HL-60/S4 treated with retinoic acid at 250 ng/mL for 4 days and 3 days (cell line): ENCODE results near the gene LLGL2.

Source experiments
- in situ Hi-C: fragments of 300-500 bp; cut with MboI; formaldehyde crosslinking; loops from 2 replicates; pipeline ENCODE4 v1.7.0; 2022; ENCODE audit warnings: low sequenced_read_pairs

The LLGL2 gene

DNA sequence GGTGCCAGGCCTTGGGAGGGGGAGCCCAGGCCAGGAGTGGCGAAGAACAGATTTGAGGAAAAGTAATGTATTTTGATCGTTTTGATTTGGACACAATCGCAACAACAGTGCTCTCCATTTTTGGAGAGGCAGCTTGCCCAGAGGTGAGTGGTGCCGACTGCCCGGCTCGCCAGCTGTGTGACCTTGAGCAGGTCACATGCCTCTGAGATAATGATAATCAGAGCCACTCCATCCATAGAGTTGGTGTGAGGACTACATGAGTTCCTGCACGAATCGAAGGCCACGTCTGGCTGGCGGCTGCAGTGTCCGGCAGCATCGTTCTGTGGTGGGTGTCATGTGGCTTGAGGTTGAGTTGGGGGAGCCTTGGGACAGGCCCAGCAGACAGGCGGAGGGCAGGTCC lies 20.7 kb downstream of the LLGL2 start:
- in situ Hi-C loops = no loop called here

DNA sequence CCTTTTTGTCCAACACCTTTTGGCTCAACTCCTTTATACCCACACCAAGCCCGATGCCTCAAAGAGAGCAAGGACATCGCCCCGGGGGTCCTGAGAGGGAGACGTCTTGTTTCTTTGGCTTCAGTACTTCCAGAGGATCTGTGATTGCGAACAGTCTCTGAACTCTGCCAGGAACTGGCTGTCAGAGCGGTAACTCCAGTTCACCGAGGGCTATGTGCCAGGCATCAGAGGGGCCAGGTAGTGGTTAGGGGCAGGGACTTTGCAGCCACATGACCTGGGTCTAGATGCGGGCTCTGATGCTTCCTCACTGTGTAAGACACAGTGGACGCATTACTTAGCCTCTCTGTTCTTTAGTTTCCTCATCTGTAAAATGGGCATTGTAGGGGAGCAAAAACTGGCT lies 21.6 kb downstream of the LLGL2 start:
- in situ Hi-C loops = no loop called here

DNA sequence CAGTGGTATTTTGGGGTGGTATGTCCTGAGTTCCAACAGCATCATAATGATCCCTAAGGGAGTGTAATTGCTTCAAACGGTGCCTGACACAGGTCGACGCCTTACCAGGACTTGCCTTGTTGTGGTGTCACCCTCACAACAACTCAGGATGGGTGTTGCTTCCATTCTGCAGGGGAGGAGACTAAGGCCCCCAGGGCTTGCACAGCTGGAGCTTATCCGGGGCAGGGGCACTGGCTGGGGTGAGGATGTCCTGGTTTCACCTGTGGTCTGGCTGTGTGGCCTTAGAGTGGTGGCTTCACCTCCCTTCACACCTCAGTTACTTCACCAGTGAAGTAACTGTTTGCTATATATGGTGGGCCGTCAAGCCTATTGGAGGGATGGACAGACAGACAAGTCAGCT lies 23.3 kb downstream of the LLGL2 start:
- in situ Hi-C loops = no loop called here

DNA sequence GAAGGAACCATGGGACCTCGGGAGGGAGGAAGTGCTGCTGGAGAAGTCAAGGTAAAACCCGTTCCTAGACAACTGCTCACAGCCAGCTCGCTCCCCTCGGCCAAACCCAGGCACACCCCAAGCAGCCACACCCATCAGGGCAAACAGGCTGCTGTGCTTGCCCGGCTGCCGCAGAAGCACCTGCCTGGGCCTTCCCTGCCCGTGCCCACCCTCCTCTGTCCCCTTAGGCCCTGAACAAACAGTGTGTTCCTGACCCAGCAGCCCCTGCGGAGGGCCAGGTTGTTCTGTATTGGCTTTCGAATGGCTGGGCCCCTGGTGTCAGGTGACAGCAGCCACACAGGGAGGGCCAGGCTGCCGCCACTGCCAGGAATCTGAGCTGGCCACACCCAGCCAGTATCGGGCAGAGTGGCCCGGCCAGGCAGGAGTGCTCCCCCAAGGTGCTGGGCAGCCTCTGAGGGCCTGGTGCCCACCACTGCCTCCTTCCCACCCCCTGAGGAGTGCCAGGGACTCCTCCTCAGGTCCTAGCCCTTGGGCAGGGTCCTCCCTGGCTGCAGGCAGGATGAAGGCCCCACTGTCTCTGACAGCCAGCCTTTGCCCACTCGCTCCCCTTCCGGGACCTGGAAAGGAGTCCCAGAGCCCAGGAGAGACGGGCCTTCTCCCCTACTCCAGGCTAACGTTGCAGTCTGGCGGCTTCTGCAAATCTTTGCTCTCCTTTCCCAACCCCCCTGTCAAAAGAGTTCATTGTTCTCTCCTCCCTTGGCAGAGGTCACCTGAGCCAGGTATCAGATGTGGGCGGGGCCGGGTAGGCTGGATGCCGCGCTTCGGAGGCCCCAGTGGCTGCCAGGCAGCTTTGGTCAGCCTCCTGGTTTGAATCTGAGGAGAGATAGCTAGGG lies 24.0 kb downstream of the LLGL2 start:
- in situ Hi-C loops = no loop called here

DNA sequence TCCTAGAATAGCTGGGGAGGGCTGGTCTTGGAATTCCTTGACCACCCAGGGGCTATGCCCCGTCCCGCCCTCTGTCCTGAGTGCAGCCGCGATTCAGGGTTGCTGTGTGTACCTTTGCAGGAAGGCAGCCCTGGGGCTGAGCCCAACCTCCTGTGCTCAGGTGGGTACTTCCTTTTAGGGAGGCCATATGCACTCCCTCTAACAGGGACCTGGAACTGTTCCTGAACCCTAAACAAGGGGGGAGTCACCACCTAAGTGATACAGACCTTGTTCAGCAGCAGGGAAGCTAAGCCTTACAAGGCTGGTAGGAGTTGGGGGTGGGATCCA lies 24.6 kb downstream of the LLGL2 start:
- in situ Hi-C loops = no loop called here

DNA sequence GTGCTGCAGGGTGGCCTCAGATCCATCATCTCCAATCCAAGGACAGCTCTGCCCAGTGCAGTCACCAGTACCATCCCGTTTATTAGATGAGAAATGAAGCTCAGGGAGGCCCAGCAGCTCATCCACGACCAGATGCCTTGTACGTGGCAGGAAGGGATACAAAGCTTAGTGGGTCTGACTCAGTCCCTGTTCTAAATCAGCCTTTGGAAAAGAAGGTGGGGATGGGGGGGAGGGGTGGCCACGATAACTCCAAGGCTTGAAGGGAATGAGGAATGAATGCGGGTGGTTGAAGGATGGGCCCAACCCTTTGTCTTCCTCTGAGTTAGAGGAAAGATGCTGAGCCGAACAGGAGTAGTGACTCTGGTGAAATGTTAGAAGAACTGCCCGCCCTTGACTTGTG lies 25.8 kb downstream of the LLGL2 start:
- in situ Hi-C loops = no loop called here

DNA sequence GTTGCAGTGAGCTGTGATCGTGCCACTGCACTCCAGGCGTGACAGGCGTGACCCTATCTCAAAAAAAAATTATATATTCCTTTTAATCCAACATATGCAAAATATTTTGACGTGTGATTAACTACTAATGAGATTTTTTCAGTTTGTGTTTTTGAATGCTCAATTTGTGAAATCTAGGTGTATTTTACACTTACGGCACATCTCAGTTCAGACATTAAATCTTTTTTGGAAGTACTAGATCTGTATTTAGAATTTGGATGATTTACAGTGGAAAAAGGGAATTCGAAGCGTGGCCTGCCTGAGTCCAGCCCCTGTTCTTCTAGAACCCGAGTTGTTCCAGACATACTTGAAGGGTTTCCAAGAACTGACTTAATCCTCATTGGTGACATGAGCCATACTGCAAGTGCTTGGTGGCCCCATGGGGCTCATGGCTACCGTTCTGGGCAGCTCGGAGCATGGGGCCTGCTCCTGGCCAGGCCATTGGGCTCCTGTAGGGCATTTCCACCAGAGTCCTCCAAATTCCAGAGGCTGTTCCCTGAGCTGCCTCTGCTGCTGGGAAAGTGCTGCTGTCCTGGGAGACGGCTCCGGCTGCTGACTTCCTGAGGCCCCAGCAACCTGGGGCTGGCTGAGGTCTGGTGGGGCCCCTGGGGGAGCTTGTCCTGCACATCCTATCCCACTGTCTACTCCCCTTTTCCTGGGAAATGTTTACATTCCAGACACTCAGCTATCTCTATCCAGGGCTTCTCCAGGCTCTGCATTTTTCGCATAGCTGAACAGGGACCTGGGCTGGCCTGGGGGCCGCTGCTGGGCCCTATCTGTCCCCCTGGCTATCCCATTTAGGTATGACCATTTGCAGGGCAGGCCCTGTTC lies 27.2 kb downstream of the LLGL2 start:
- in situ Hi-C loops = no loop called here

DNA sequence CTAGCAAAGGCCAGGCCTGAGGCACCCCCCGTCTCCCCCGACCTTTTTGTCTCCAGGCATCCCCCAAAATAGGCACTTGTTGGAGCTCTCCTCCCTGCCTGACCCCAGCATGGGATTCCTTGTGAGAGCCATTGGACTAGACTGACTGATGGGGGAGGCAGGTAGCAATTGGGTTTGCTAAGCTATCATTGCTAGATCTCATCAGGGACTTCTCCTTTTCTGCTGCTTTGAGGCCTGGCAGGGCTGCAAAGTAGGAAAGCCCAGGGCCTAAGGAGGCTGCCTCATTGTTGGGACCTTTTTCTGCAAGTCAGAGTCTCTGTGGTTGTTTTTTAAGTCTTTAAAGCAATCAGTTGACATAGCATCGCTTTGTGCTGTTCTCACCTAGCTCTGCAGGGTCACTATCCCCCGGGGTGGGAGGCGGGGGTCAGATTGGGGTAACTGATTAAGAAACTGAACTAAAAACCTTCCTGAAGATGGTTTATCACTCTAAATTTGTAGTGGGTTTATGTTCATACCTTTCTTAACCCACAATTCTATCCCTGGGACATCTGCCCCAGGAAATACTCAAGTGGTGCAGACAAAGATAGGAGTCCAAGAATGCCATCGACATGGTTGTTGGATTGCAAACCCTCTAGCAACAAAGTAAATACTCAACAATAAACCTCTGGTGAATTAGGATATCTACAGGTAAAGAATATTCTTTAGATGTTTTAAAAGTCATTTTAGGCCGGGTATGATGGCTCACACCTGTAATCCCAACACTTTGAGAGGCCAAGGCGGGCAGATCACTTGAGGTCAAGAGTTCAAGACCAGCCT lies 28.0 kb downstream of the LLGL2 start:
- in situ Hi-C loops = no loop called here

DNA sequence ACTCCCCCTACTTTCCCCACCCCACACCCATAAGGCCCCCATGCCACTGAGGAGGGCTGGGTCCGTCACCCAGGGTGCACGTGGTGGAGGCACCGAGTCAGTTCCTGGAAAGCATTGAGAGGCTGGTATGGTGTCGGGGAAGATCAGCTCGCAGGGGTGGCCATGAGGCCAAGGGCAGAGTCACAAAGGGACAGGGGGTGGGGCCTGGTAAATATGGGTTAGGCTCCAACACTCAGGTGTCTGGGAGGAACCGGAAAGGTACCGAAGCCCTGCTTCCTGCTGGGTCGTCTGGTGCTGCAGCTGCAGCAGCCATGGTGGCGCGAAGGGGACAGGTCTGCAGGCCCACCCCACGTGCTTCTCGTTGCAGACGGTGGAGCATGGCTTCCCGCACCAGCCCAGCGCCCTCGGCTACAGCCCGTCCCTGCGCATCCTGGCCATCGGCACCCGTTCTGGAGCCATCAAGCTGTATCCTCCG lies 30.2 kb downstream of the LLGL2 start:
- in situ Hi-C loops = no loop called here

DNA sequence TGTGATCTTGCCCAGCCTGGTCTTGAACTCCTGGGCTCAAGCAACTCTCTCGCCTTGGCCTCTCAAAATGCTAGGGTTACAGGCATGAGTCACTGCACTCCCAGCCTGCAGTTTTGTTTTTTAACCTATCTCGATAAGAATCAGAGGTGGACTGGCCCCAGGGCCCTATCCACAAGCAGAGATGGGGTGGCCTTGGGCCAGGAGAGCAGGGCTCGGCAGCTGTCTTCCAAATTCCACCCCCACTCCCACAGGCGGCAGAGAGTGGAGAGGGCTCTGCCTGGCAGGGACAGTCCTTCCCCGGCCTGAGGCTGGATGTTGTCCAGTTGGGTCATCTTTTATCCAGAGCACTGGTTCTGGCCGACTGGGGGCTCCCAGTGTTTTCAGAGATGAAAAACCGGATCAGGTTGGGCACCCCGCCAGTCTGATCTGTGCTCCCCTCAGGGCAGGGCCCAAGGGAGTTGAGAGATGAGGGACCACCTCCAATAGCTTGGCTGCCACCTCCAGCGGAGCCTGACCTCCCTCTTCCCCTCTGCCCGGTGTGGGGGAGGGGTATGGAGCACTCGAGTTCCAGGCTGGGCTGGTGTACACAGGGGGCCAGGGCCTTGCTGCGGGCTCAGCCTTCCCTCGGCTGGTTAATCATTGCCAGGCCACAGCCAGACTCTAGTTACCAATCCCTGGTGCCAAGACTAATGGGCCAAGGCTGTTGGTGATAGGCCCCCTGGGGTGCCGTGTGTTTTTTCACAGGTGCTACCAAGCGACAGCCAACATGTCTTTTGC lies 31.8 kb downstream of the LLGL2 start:
- in situ Hi-C loops = no loop called here

DNA sequence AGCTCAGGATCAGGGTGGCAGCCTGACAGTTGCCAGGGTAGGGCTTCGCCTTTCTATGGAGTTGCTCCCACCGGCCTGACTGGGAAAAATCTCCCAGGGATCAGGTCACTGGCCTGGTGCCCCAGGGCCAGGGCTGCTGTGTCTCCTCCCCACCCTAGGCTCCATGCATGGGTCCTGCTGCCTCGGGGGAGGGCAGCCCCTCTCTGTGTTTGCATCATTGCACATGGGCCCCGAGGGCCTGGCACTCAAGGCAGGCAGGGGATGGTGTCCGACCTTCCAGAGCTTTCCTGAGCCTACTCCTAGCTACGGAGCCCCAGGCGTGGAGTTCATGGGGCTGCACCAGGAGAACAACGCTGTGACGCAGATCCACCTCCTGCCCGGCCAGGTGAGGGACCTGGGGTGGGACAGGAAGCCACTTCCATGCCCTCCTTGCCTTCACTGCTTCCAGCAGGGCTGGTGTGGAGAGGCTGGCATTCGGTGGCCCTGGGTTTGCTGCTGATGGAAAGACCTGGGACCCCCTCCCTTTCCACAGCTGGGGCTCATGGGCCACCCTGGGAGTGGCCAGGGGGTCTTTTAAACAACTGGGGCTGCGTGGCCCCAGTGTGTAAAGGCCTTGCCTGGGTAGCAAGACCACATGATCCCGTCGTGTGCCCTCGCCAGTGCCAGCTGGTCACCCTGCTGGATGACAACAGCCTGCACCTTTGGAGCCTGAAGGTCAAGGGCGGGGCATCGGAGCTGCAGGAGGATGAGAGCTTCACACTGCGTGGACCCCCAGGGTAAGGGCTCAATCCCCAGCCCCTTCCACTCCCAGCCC lies 32.6 kb downstream of the LLGL2 start:
- in situ Hi-C loops = no loop called here

DNA sequence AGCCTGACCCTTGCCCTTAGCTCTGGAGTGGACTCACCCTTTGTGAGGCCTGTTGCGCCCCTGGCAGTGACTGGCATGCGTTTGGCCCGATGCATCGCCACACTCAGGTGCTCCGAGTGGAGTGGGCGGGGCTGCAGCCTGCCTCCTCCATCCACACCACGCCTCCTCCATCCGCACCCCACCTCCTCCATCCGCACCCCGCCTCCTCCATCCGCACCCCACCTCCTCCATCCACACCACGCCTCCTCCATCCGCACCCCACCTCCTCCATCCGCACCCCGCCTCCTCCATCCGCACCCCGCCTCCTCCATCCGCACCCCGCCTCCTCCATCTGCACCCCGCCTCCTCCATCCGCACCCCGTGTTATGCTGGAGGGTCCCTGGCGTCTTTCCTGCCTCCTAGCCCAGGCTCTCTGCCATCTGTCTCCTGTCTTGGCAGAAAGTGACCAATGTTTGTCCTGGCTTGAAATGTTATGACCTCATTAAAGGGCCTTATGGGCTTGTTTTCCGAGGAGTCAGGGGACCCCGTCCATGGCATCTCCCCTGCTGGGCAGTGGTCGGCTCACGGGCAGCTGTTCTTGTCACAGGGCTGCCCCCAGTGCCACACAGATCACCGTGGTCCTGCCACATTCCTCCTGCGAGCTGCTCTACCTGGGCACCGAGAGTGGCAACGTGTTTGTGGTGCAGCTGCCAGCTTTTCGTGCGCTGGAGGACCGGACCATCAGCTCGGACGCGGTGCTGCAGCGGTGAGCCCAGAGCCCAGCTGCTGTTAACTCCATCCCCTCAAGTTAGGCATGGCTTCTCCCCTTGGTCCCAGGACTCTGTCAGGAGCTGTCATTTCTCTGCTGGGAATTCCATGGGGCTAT lies 33.4 kb downstream of the LLGL2 start:
- in situ Hi-C loops = no loop called here

DNA sequence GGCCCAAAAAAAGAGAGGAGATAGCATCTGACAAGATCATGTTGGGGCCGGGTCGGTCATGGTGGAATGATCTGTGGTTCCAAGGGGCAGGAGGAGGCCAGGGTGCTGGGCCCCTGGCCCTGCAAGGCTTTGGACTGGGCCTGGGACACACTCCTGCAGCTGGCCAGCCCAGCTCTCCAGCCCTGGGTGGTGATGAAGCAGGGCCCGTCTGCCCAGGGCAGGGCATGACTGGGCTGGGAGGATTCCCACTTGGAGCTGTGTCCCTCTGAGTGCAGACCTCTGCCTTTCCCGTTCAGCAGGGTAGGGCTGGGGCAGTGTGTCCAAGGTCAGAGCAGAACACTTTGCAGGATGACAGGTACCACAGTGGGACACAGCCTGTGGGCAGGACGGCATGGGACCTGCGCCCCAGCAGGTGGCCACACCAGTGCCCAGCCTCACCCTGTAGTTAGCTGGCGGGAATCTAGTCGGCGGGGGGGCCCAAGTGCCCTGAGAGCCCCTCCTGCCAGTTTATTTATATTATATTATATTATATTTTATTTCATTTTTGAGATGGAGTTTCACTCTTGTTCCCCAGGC lies 34.5 kb downstream of the LLGL2 start:
- in situ Hi-C loops = no loop called here

DNA sequence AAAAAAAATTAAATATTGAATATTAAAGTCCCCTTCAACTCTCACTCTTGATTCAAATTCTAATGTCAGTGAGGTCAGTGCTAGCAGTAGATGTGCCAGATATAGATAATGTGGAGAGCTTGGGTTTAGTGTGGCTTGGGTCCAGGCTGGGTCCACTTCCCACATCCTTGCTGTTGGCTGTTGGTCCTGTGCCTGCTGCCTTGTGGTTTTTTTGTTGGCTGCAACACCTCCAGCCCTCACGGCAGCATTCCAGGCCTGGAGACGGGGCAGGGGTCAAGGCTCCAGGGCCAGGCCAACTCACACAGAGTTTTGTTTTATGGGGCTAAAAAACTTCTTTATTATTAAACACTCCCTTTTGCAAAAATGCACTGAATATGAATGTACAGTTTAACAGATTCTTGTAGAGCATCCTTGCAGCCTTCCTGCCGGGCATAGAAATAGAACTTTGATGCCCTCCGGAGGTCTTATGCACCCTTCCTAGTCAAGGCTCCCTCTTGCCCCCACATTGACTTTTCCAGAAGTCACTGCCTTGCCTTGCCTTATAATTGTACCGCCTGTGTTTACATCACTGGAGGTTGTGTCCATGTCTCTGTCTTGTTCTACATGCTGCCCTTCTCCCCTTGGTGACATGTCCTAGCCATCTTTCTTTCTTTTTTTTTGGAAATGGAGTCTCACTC lies 36.6 kb downstream of the LLGL2 start:
- in situ Hi-C loops = no loop called here

DNA sequence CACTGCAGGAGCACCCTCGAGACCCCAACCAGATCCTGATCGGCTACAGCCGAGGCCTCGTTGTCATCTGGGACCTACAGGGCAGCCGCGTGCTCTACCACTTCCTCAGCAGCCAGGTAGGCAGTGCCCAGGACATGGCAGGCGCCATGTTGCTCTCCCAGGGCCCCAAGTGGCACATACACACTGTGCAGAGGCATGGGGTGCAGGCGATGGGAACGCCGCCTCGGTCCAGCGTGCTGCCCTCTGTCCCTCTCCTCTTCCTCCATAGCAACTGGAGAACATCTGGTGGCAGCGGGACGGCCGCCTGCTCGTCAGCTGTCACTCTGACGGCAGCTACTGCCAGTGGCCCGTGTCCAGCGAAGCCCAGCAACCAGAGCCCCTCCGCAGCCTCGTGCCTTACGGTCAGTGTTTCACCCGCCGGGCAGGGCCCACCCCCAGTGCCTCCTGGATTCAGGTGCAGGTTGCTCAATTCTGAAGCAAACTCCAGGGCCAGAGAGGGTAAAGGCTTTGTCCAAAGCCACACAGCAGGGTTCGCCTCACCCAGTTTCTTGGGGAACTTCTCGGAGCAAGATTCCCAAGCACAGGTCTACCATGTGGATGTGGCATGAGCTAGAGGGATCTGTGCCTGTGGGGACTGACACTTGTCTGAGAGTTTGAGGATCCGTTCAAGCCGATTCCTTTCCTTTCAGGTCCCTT lies 37.7 kb downstream of the LLGL2 start:
- in situ Hi-C loops = no loop called here

DNA sequence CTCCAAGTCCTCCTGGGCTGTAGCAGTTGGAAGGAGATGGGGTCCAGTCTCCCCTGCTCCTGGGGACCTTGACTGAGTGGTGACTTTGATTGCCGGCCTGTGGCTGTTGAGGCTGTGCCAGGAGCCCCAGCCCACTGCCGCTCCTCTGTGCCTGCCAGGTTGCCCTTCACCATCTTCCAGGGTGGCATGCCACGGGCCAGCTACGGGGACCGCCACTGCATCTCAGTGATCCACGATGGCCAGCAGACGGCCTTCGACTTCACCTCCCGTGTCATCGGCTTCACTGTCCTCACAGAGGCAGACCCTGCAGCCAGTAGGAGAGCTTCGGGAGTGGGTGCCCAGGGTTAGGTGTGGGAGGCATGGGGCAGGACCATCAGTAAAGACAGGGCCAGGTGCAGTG lies 38.7 kb downstream of the LLGL2 start:
- in situ Hi-C loops = no loop called here

DNA sequence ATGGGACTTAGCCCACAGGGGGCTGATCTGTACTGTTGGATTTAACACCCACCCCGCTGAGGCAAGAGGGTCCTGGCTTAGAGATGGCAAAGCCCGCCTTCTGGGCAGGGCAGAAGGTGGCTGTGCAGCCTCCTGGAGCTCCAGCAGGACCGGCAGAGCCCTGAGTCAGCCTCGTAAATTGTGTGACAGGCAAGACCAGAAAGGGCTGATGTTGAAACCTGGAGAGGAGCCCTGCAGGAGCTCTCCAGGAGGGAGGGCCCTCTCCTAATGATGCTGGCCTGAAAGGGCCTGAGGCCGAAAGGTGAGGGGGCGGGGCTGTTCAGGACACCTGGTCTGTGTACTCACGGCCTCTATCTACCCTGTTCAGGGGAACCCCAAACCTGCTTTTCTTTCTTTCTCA lies 39.6 kb downstream of the LLGL2 start:
- in situ Hi-C loops = no loop called here
